ENCODE data around the gene SLC30A2.

DNA sequence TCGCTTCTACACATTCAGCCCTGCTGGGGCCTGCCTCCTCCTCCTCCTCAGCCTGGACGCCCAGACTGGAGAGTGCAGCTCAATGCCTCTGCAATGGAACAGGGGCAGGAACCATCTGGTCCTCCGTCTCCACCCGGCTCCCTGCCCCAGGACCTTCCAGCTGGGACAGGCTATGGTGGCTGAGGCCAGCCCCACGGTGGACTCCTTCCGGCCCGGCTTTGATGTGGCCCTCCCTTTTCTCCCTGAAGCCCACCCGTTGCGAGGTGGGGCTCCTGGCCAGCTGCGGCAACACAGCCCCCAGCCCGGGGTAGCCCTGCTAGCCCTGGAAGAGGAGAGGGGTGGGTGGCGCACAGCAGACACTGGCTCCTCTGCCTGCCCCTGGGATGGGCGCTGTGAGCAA is 22.9 kb downstream of the SLC30A2 start:
- TF ChIP-seq, protein P1, sequence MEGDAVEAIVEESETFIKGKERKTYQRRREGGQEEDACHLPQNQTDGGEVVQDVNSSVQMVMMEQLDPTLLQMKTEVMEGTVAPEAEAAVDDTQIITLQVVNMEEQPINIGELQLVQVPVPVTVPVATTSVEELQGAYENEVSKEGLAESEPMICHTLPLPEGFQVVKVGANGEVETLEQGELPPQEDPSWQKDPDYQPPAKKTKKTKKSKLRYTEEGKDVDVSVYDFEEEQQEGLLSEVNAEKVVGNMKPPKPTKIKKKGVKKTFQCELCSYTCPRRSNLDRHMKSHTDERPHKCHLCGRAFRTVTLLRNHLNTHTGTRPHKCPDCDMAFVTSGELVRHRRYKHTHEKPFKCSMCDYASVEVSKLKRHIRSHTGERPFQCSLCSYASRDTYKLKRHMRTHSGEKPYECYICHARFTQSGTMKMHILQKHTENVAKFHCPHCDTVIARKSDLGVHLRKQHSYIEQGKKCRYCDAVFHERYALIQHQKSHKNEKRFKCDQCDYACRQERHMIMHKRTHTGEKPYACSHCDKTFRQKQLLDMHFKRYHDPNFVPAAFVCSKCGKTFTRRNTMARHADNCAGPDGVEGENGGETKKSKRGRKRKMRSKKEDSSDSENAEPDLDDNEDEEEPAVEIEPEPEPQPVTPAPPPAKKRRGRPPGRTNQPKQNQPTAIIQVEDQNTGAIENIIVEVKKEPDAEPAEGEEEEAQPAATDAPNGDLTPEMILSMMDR (IDR thresholded peaks at IDR 0.05) = no peak
- TF ChIP-seq ZFX (IDR thresholded peaks at IDR 0.05; ENCODE audit: borderline replicate concordance) = no peak

Data from 22Rv1 (cell line).